ENCODE measurements around the gene PXYLP1. TPM values are rescaled to one million over a fixed set of nuclear protein-coding genes. Genes with fewer than 3 reads are reported as not detected.

PXYLP1 gene
- total RNA-seq, 1 experiment from 2014 or later = 7.8 TPM

DNA sequence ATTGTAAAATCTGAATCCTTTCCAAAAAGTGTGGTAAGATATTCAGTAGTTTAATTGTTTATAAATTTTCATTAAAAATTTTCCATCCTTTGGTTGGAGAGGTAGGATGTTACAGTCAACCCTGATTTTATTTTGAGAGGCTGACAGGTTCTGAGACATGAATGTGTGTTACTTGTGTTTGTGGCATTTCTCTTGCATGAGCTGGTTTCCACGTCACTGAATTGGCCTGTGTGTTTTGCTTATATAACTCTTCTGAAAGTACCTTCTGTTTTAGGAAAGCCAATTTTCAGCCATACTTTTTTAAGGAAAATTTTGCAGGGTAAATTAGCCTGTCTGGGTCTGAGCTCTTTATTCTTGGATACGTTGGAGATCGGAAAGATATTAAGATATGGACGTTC lies 30.7 kb downstream of the PXYLP1 start:
- no peaks in the 10 kb centered on the region for H4K20me1 ChIP-seq (ENCODE audit: insufficient read depth)
- H3K27ac ChIP-seq = no peak overlapping the region
- DNase-seq = no peak
- H3K4me2 ChIP-seq = no peak overlapping the region
- H3K79me2 ChIP-seq (ENCODE audit: low read depth) = no peaks in the 10 kb centered on the region
- CTCF ChIA-PET = no interaction called here
- H3K4me3 ChIP-seq = no peak overlapping the region
- no peaks in the 10 kb centered on the region for H3K27me3 ChIP-seq (ENCODE audit: insufficient read depth, low read depth)
- no peaks in the 10 kb centered on the region for H3K9me3 ChIP-seq (ENCODE audit: insufficient read depth, low read depth)
- peaks cover 6% of the 10 kb centered on the region for H3K36me3 ChIP-seq (ENCODE audit: low read depth)
- TF ChIP-seq EZH2 (IDR thresholded peaks at IDR 0.05; ENCODE audit: low read depth) (no peak), CTCF (conservative IDR thresholded peaks at IDR 0.05) (no peak)
- no peaks in the 10 kb centered on the region for H3K9me2 ChIP-seq (ENCODE audit: insufficient read depth)
- intact Hi-C loops (cut with micrococcal nuclease; ENCODE audit: unreplicated experiment) = no loop called here
- no peaks in the 10 kb centered on the region for H3K4me1 ChIP-seq (replicated peaks; ENCODE audit: insufficient read depth)
- POLR2A ChIA-PET (ENCODE audit: unreplicated experiment) = no interaction called here
- no peak overlapping the region for H2AFZ ChIP-seq
- BruUV-seq (replicated peaks) = no TSS peak
- H3F3A ChIP-seq (ENCODE audit: insufficient read depth, low read depth) = no peaks in the 10 kb centered on the region

DNA sequence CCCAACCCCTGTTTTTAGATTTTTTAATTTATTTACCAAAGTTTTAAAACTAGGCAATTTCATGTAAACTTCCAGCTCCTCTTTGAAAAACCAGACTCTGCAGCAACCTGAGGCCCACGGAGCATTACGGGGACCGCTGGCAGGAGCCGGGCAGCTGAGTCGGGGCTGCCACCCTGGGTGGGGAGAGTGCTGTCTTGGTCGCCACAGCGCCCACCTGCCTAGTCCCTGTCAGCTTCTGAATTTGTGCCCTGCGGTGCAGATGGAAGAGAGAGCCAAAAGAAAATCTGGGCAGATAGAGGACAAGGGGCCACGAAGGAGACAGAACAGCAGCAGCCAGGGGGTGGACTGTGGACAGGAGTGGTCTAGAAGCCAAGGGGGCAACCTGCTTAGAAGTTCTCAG lies 34.6 kb downstream of the PXYLP1 start:
- no peak overlapping the region for H3K27ac ChIP-seq
- no peak for DNase-seq
- no peaks in the 10 kb centered on the region for H3K79me2 ChIP-seq (ENCODE audit: low read depth)
- ChIA-PET POLR2A (ENCODE audit: unreplicated experiment) (no interaction called here), CTCF (no interaction called here)
- H3K9me3 ChIP-seq (ENCODE audit: insufficient read depth, low read depth) = no peaks in the 10 kb centered on the region
- peaks cover 15% of the 10 kb centered on the region for H3K36me3 ChIP-seq (ENCODE audit: low read depth)
- no peaks in the 10 kb centered on the region for H4K20me1 ChIP-seq (ENCODE audit: insufficient read depth)
- H3K4me1 ChIP-seq (replicated peaks; ENCODE audit: insufficient read depth) = peaks cover 2% of the 10 kb centered on the region; the same call in 1 of the 2 replicates
- H3K4me2 ChIP-seq = no peak overlapping the region
- no peaks in the 10 kb centered on the region for H3K27me3 ChIP-seq (ENCODE audit: insufficient read depth, low read depth)
- no peaks in the 10 kb centered on the region for H3K9me2 ChIP-seq (ENCODE audit: insufficient read depth)
- TF ChIP-seq EZH2 (IDR thresholded peaks at IDR 0.05; ENCODE audit: low read depth) (no peak), CTCF (conservative IDR thresholded peaks at IDR 0.05) (no peak)
- no peak overlapping the region for H2AFZ ChIP-seq
- no TSS peak for BruUV-seq (replicated peaks)
- no peaks in the 10 kb centered on the region for H3F3A ChIP-seq (ENCODE audit: insufficient read depth, low read depth)
- H3K4me3 ChIP-seq = no peak overlapping the region
- intact Hi-C loops (cut with micrococcal nuclease; ENCODE audit: unreplicated experiment) = no loop called here

DNA sequence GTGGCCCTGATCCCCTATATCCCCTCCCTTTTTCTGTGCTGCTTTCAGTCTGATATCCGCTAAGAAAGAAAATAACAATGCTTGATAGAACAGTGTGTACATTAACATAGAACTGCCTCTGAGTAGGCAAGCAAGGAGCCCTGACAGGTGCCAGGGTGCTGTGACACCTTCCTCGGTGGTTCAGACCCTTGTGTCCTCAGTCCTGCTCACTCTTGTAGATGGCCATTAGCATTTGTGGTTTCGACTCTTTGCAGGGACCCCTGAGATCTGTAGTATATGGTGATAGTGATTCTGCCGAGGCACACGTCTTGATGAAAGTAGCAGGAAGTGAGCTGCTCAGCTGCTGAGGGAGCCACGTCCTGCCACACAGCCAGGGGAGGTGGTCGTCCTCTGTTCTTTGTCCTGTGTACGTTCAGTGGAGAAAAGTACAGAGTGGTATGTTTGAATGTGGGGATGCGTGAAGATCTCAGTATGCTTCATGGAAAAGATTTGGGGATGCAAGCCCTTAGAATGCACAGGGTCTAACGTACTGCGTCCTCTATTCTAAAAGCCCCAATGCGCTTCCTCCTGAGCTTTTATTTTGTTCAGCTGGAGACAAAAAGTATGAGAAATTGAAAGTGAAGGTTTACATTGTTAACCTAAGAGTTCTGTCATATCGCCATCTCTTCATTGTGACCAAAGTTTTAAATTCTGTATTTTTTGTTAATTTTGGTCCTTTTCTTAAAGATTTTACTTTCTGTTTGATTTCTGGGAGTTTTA lies 35.4 kb downstream of the PXYLP1 start:
- no TSS peak for BruUV-seq (replicated peaks)
- Histone ChIP-seq H3K4me3 (no peak overlapping the region), H3K4me2 (no peak overlapping the region), H3K4me1 (replicated peaks; ENCODE audit: insufficient read depth) (peaks cover 10% of the 10 kb centered on the region; the same call in 1 of the 2 replicates), H4K20me1 (ENCODE audit: insufficient read depth) (no peaks in the 10 kb centered on the region), H3K36me3 (ENCODE audit: low read depth) (peaks cover 15% of the 10 kb centered on the region), H3K79me2 (ENCODE audit: low read depth) (no peaks in the 10 kb centered on the region), H3F3A (ENCODE audit: insufficient read depth, low read depth) (no peaks in the 10 kb centered on the region), H3K27ac (no peak overlapping the region), H3K9me2 (ENCODE audit: insufficient read depth) (no peaks in the 10 kb centered on the region), H2AFZ (no peak overlapping the region), H3K9me3 (ENCODE audit: insufficient read depth, low read depth) (no peaks in the 10 kb centered on the region), H3K27me3 (ENCODE audit: insufficient read depth, low read depth) (no peaks in the 10 kb centered on the region)
- TF ChIP-seq CTCF (conservative IDR thresholded peaks at IDR 0.05) = no peak
- intact Hi-C loops (cut with micrococcal nuclease; ENCODE audit: unreplicated experiment) = no loop called here
- DNase-seq = no peak
- POLR2A ChIA-PET (ENCODE audit: unreplicated experiment) = no interaction called here
- CTCF ChIA-PET = no interaction called here
